Suprapubic skin (tissue), 4 donors: ENCODE data around the gene SURF1. TPM values are rescaled to one million over a fixed set of nuclear protein-coding genes. Genes with fewer than 3 reads are reported as not detected.
"Not testable (repeated sequence)": the region's sequence is repeated elsewhere in the genome, so short reads cannot be mapped to it uniquely, and the experiment has no call there.

ENCODE experiments used
- DNase-seq, 2 donors: peaks; one replicate each; pipeline ENCODE4 v3.0.0-alpha.2; 2019; ENCODE audit warnings: low spot score in 2 of 2
- H3K27ac ChIP-seq: fragments of 200-600 bp; sonication (generic); one replicate; pipeline ENCODE4 v1.5.1; 2019
- H3K27me3 ChIP-seq: fragments of 200-600 bp; sonication (generic); one replicate; pipeline ENCODE4 v1.5.1; 2019
- H3K36me3 ChIP-seq: fragments of 200-600 bp; sonication (generic); one replicate; pipeline ENCODE4 v1.5.1; 2019
- H3K4me1 ChIP-seq: fragments of 200-600 bp; sonication (generic); one replicate; pipeline ENCODE4 v1.5.1; 2019
- H3K4me3 ChIP-seq: fragments of 200-600 bp; sonication (generic); one replicate; pipeline ENCODE4 v1.5.1; 2019; ENCODE audit warnings: mild to moderate bottlenecking
- H3K9me3 ChIP-seq: fragments of 200-600 bp; sonication (generic); one replicate; pipeline ENCODE4 v1.5.1; 2019
- CTCF ChIP-seq, 2 donors: fragments of 200-600 bp in 1 of 2; fragments of 450-650 bp in 1 of 2; sonication (generic) in 1 of 2; IDR thresholded peaks; one replicate each; pipeline ENCODE4 v1.5.1; 2016 to 2019; ENCODE audit warnings: antibody characterized with exemption in 2 of 2, mild to moderate bottlenecking in 1 of 2, moderate library complexity in 1 of 2
- EP300 ChIP-seq: sonication (generic); formaldehyde crosslinking; IDR thresholded peaks from one replicate; pipeline ENCODE4 v1.6.1; 2017; ENCODE audit warnings: antibody characterized with exemption
- POLR2A ChIP-seq, 2 donors: fragments of 450-650 bp; IDR thresholded peaks; one replicate each; pipeline ENCODE4 v1.6.1; 2017; ENCODE audit warnings: antibody characterized with exemption in 2 of 2, mild to moderate bottlenecking in 2 of 2, moderate library complexity in 2 of 2
- POLR2AphosphoS5 ChIP-seq, 3 donors: sonication (generic); formaldehyde crosslinking; IDR thresholded peaks; one replicate each; pipeline ENCODE4 v1.6.1; 2017; ENCODE audit warnings: antibody characterized with exemption in 3 of 3
- WGBS: methylation state at CpG from one replicate; pipeline ENCODE4 v1.1.5; 2018; 5-methylcytosine and 5-hydroxymethylcytosine counted together
- total RNA-seq, 4 donors: library from RNA; depleted of rRNA; stranded (reverse); fragments of >200 nt; gene quantifications; one replicate each; pipeline ENCODE4 v1.1.0, GENCODE V29; 2016

The SURF1 gene
- total RNA-seq, 4 donors from 2014 or later: 29.1 to 45.0 (median 33.4) TPM

GRCh38 chr9:133394687-133395271 lies 38.5 kb upstream of the SURF1 start:
- 38% methylated on average over 4 of the region's 8 CpGs for WGBS
- TF ChIP-seq EP300: no peak
- no peak for TF ChIP-seq POLR2A (IDR thresholded peaks at IDR 0.05)
- no peaks in the 10 kb centered on the region for H3K36me3 ChIP-seq
- H3K9me3 ChIP-seq: no peaks in the 10 kb centered on the region
- H3K4me1 ChIP-seq: no peaks in the 10 kb centered on the region
- no peak overlapping the region for H3K27ac ChIP-seq
- H3K4me3 ChIP-seq: no peak overlapping the region
- DNase-seq: no peak
- peaks cover 21% of the 10 kb centered on the region for H3K27me3 ChIP-seq

- Histone ChIP-seq H3K9me3 (no peaks in the 10 kb centered on the region), H3K36me3 (no peaks in the 10 kb centered on the region), H3K4me3 (no peak overlapping the region), H3K27ac (no peak overlapping the region), H3K27me3 (peaks cover 21% of the 10 kb centered on the region), H3K4me1 (no peaks in the 10 kb centered on the region)
- no peak for DNase-seq
- no peak for TF ChIP-seq EP300
- no peak for TF ChIP-seq POLR2AphosphoS5 (IDR thresholded peaks at IDR 0.05)
- TF ChIP-seq POLR2A (IDR thresholded peaks at IDR 0.05): no peak
- TF ChIP-seq CTCF (IDR thresholded peaks at IDR 0.05): no peak
- 87% methylated on average over 3 of the region's 3 CpGs for WGBS
Observed at GRCh38 chr9:133393399-133393798, 37.1 kb upstream of the SURF1 start.

- peaks cover 21% of the 10 kb centered on the region for H3K27me3 ChIP-seq
- not testable (repeated sequence) for DNase-seq, H3K27ac ChIP-seq, H3K9me3 ChIP-seq, H3K4me1 ChIP-seq, H3K4me3 ChIP-seq, H3K36me3 ChIP-seq
- 98% methylated on average over 3 of the region's 3 CpGs for WGBS
Observed at GRCh38 chr9:133392308-133392707, 36.0 kb upstream of the SURF1 start.

GRCh38 chr9:133391449-133391848 lies 35.2 kb upstream of the SURF1 start:
- H3K27me3 ChIP-seq: peaks cover 21% of the 10 kb centered on the region
- H3K27ac ChIP-seq, H3K36me3 ChIP-seq, H3K9me3 ChIP-seq, H3K4me1 ChIP-seq, DNase-seq, H3K4me3 ChIP-seq: not testable (repeated sequence)
- 70% methylated on average over 2 of the region's 4 CpGs for WGBS

- H3K36me3 ChIP-seq: no peaks in the 10 kb centered on the region
- H3K4me1 ChIP-seq: peaks cover 8% of the 10 kb centered on the region
- WGBS: 85% methylated on average over 7 of the region's 7 CpGs
- H3K9me3 ChIP-seq: no peaks in the 10 kb centered on the region
- no peak overlapping the region for H3K4me3 ChIP-seq
- DNase-seq: no peak
- no peak overlapping the region for H3K27ac ChIP-seq
- TF ChIP-seq CTCF (IDR thresholded peaks at IDR 0.05) (no peak), POLR2AphosphoS5 (IDR thresholded peaks at IDR 0.05) (no peak), POLR2A (IDR thresholded peaks at IDR 0.05) (no peak), EP300 (no peak)
- peaks cover 20% of the 10 kb centered on the region for H3K27me3 ChIP-seq
Observed at GRCh38 chr9:133390713-133391112, 34.4 kb upstream of the SURF1 start.

GRCh38 chr9:133389562-133389961 lies 33.3 kb upstream of the SURF1 start:
- no peak for DNase-seq
- H3K4me3 ChIP-seq: no peak overlapping the region
- no peak overlapping the region for H3K27ac ChIP-seq
- 91% methylated on average over 10 of the region's 13 CpGs for WGBS
- no peaks in the 10 kb centered on the region for H3K9me3 ChIP-seq
- peaks cover 8% of the 10 kb centered on the region for H3K4me1 ChIP-seq
- TF ChIP-seq CTCF (IDR thresholded peaks at IDR 0.05) (no peak), POLR2A (IDR thresholded peaks at IDR 0.05) (no peak), EP300 (no peak), POLR2AphosphoS5 (IDR thresholded peaks at IDR 0.05) (no peak)
- peaks cover 12% of the 10 kb centered on the region for H3K27me3 ChIP-seq
- H3K36me3 ChIP-seq: no peaks in the 10 kb centered on the region

- WGBS: 92% methylated on average over 8 of the region's 12 CpGs
- H3K36me3 ChIP-seq: no peaks in the 10 kb centered on the region
- TF ChIP-seq CTCF (IDR thresholded peaks at IDR 0.05): no peak
- TF ChIP-seq EP300: no peak
- no peak for TF ChIP-seq POLR2A (IDR thresholded peaks at IDR 0.05)
- TF ChIP-seq POLR2AphosphoS5 (IDR thresholded peaks at IDR 0.05): no peak
- no peaks in the 10 kb centered on the region for H3K9me3 ChIP-seq
- no peak overlapping the region for H3K27ac ChIP-seq
- no peak overlapping the region for H3K4me3 ChIP-seq
- H3K27me3 ChIP-seq: peaks cover 8% of the 10 kb centered on the region
- H3K4me1 ChIP-seq: peaks cover 8% of the 10 kb centered on the region
- no peak for DNase-seq
Observed at GRCh38 chr9:133389025-133389557, 32.8 kb upstream of the SURF1 start.
